Stimulated activated CD4-positive, alpha-beta T cell treated with anti-CD3 and anti-CD28 coated beads, TNF-alpha, amount 100 ng/mL, for 24 hours (primary cell): ENCODE results near the gene DGKD.
"Not testable (repeated sequence)": the region's sequence is repeated elsewhere in the genome, so short reads cannot be mapped to it uniquely, and the experiment has no call there.

Source experiments
- DNase-seq, 3 experiments: peaks; one replicate each; pipeline ENCODE4 v3.0.0-alpha.2; 2020; ENCODE audit warnings: low read depth in 3 of 3

DGKD gene

GRCh38 chr2:233360771-233361176 lies 6.5 kb downstream of the DGKD start:
- no peak for DNase-seq

GRCh38 chr2:233361297-233361696 lies 7.0 kb downstream of the DGKD start:
- DNase-seq, result no peak

GRCh38 chr2:233362742-233363141 lies 8.4 kb downstream of the DGKD start:
- DNase-seq, result no peak

GRCh38 chr2:233363744-233364235 lies 9.5 kb downstream of the DGKD start:
- no peak for DNase-seq

DNA sequence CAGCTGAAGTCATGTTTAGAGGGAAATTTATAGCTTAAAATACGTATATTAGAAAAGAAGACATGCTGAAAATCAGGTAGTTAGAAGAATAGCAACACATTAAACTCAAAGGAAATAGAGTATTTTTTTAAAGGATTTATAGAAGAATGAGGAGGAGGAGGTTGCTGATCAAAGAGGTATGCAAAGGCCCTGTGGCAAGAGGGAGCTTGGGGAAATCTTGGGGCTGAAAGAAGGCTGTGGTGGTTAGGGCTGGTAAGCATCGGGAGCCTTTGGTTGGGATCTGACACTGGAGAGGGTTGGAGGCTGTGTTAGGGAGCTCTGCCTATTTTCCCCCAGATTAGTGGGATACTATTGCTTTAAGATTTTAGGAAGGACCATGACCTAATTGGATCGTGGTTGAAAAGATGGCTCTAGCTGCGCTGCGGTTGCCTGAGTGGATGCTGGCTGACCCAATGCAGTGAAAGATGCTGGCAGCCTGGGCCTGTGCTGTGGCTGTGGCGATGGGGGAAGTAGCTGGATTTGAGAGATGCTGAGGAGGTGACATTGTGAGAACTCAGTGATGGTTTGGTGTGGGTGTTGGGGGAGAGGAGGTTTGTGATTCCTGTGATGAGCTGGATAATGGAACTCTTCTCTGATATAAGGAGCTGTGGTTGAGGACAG lies 11.7 kb downstream of the DGKD start:
- DNase-seq, result no peak

- DNase-seq, result no peak
These were observed 13.3 kb downstream of the DGKD start for GRCh38 chr2:233367586-233367985.

GRCh38 chr2:233368756-233369155 lies 14.5 kb downstream of the DGKD start:
- no peak for DNase-seq

- no peak for DNase-seq
These were observed 15.2 kb downstream of the DGKD start for GRCh38 chr2:233369462-233369861.

DNA sequence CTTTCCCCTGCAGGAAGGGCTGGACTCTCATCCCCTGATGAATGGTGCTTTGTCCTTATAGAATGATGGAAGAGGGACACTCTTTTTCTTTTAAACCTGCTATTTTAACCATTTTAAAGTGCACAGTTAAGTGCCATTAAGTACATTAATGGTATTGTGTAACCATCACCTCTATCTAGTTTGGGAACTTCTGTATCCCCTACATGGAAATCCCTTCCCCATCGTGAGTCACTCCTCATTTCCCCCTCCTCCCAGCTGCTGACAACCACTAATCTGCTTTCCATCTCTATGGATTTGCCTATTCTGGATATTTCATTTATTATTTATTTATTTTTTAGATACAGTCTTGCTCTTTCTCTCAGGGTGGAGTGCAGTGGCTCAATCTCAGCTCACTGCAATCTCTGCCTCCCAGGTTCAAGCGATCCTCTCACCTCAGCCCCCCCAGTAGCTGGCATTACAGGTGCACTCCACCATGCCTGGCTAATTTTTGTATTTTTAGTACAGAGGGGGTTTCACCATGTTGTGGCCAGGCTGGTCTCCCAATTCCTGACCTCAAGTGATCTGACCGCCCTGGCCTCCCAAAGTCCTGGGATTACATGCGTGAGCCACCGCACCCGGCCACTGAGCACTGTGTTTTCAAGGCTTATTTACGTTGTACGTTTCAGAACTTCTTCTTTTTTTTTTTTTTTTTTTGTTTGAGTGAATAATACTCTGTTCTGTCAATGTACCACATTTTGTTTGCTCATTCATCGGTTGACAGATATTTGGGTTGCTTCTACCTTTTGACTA lies 15.8 kb downstream of the DGKD start:
- DNase-seq, result no peak

GRCh38 chr2:233371641-233372040 lies 17.3 kb downstream of the DGKD start:
- no peak for DNase-seq

DNA sequence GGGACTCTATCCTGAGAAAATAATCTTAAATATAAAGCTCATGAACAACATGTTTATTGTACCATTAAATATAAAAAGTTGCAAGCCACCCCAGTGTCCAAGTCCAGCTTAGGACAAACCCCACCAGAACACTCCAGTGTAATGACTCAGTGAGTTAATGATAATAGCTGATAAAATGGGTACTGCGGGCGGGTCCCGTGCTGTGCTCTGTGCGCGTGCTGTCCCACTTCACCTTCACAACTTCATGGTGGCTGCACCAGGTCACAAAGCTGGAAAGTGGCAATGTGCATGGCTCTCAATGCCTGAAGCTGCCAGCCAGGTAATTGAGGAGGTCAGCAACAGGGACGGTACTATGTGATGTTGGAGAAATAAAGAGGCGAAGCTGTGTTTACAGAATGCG lies 18.6 kb downstream of the DGKD start:
- DNase-seq, result no peak

DNA sequence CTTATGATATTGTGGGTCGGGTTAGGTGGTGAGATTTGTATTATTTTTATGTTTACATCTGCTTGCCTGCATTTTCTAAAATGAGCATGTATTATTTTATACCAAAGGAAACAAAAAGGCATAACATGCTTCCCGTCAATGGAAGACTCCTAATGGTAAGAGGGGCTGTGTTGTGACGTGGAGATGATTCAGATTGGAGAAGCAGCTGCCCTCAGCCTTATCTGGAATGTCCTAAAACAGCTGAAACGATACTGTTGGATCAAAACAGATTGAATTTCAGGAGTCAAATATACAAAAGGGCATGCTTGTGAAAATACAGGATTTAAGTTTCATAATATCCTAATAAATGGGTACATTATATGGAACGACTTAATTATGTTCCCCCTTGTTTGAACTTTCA lies 19.0 kb downstream of the DGKD start:
- DNase-seq, result no peak

- DNase-seq, result not testable (repeated sequence)
These were observed 20.5 kb downstream of the DGKD start for GRCh38 chr2:233374776-233375175.

- no peak for DNase-seq
These were observed 21.4 kb downstream of the DGKD start for GRCh38 chr2:233375490-233376314.

GRCh38 chr2:233379034-233379433 lies 24.7 kb downstream of the DGKD start:
- DNase-seq, result no peak

- no peak for DNase-seq
These were observed 25.1 kb downstream of the DGKD start for GRCh38 chr2:233379441-233379840.

- DNase-seq, result no peak
These were observed 26.0 kb downstream of the DGKD start for GRCh38 chr2:233380132-233380895.

DNA sequence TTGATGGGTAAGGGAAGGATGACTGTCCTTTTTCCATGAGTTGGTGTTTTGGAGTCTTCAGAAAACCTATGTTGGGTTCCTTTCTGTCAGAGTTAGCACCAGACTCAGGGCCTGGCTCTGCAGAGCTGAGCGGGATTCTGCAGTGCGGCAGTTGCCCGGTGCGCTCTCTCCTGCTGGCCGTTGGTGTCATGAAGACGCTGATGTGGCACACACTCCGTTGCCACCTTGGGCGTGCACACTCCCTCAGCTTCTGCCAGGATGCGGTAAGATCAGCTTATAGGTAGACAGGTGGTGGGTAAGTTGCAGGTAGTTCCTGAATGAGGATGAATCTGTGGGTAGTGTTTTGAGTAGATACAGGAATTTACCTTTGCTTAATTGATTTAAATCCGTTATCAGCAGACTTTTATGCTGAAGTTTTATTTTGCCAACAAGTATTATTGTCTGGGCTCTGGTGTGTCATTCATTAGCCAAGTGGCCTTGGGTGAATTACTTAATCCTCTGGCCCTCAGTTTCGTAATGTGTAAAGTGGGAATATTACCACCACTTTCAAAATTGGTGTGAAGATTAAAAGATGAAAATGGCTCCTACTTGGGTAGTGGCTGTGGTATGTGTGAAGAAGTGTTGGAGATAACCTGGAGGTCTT lies 26.8 kb downstream of the DGKD start:
- DNase-seq, result no peak

DNA sequence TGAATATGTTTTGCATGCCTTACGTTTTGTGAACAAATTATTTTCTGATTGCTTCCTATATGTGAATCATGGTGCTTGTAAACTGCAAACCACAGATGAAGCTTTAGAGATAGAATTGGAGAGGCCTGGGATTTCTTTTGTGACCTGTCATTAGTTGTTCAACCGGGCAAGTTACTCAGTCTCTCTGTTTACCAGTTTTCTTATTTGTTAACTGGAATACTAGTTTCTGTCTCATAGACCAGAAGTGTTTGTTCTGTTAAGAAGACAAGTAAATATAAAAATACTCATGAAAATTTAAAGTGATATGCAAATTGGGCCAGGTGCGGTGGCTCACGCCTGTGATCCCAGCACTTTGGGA lies 27.3 kb downstream of the DGKD start:
- no peak for DNase-seq

DNA sequence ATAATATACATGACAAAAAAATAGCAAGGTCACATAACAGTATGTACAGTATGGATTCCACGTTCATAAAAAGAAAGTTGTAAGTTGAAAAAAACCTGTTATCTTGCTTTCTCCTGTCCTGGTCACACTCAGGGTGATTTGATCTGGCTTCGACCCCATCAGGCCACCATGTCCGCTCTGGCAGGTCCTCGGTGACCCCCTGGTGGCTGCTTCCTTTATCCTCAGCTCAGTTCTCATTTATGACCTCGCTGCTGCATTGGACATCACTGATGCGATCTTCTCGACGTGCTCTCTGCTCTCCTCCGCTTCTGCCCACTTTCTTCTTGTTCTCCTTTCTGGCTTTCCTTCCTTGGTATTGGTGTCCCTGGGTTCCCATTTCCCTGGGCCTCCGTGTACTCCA lies 29.7 kb downstream of the DGKD start:
- no peak for DNase-seq

DNA sequence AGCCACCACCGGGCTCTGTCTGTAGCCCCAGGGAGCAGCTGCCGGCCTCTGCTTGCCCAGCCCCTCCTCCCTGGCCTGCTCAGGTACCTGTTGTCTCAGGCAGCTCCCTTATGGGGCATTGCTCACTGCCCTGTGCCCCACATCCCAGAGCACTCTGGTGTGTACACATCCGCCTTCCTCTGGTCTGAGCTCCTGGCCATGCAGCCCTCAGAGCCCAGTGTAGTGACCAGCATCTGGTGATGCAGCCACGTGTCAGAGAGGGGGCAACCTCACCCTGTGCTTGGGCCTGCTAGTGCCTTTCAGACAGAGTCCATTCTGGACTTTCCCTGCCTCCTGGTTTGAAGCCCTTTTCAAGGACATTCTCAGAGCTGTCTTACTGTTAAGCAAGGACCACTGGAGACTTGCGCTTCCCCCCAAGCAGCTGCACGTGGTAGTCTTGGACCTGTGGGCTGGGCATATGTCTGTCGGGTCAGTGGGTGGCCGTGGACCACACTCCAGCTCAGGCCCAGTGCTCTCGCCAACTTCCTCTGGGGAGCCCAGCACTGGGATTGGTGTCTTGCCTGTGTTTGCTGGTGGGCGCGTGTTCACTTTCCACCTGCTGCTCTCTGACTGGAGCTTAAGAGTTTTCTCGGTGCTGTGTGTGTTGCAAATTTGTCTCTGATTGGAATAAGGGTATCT lies 30.7 kb downstream of the DGKD start:
- no peak for DNase-seq
